ENCODE results near the gene SLC32A1. TPM values are rescaled to one million over a fixed set of nuclear protein-coding genes. Genes with fewer than 3 reads are reported as not detected.

SLC32A1 gene
- total and polyA plus RNA-seq, 2 of the 13 experiments (the other 11 are each of a cell fraction or from before 2014, with no cell fraction given): not detected

- TF ChIP-seq ZSCAN12 (CRISPR knock-in tag; IDR thresholded peaks at IDR 0.05) (peak; percentile 67; the same call in 1 of the 2 replicates), SALL1 (CRISPR knock-in tag; IDR thresholded peaks at IDR 0.05) (peak; percentile 49; the same call in 1 of the 2 replicates), ZNF773 (CRISPR knock-in tag; IDR thresholded peaks at IDR 0.05; ENCODE audit: borderline replicate concordance) (no peak), ERF (CRISPR knock-in tag; IDR thresholded peaks at IDR 0.05) (peak; percentile 86), ZNF142 (CRISPR knock-in tag; IDR thresholded peaks at IDR 0.05) (peak; percentile 51; the same call in 1 of the 2 replicates), PLRG1 (conservative IDR thresholded peaks at IDR 0.05) (no peak), KLF6 (CRISPR knock-in tag; IDR thresholded peaks at IDR 0.05) (peak; percentile 95), EHMT2 (IDR thresholded peaks at IDR 0.05; ENCODE audit: borderline replicate concordance, low read depth, low read length) (peak; percentile 99), TSC22D2 (CRISPR knock-in tag; IDR thresholded peaks at IDR 0.05; ENCODE audit: borderline replicate concordance) (peak; percentile 97), ZSCAN21 (CRISPR knock-in tag; IDR thresholded peaks at IDR 0.05; ENCODE audit: borderline replicate concordance) (peak; percentile 81), ZBTB10 (CRISPR knock-in tag; IDR thresholded peaks at IDR 0.05; ENCODE audit: borderline replicate concordance) (peak; percentile 46; the same call in 1 of the 2 replicates), ZNF614 (CRISPR knock-in tag; IDR thresholded peaks at IDR 0.05; ENCODE audit: borderline replicate concordance) (0 out of 2 replicates have a peak, but pooled peaks have one; percentile 29), ZNF232 (CRISPR knock-in tag; IDR thresholded peaks at IDR 0.05; ENCODE audit: borderline replicate concordance) (peak; percentile 86; the same call in 1 of the 2 replicates), TCF12 (IDR thresholded peaks at IDR 0.05) (no peak), TCF12 (CRISPR knock-in tag; IDR thresholded peaks at IDR 0.05) (no peak), HHEX (CRISPR knock-in tag; IDR thresholded peaks at IDR 0.05) (peak; percentile 49), ZNF792 (CRISPR knock-in tag; IDR thresholded peaks at IDR 0.05) (peak; percentile 89; the same call in 1 of the 2 replicates), SNAPC5 (CRISPR knock-in tag; IDR thresholded peaks at IDR 0.05; ENCODE audit: borderline replicate concordance) (no peak), YEATS2 (CRISPR knock-in tag; IDR thresholded peaks at IDR 0.05; ENCODE audit: borderline replicate concordance) (peak; percentile 60; the same call in 1 of the 2 replicates), SATB2 (CRISPR knock-in tag; IDR thresholded peaks at IDR 0.05) (peak; percentile 49; the same call in 1 of the 2 replicates), GFI1 (CRISPR knock-in tag; IDR thresholded peaks at IDR 0.05; ENCODE audit: borderline replicate concordance) (no peak), KLF16 (CRISPR knock-in tag; IDR thresholded peaks at IDR 0.05) (peak in 1 of 2 experiments; percentile 89; a peak in 2 of 4 replicates)
Observed at GRCh38 chr20:38680500-38681306, 43.6 kb upstream of the SLC32A1 start (continued).
